GM12892 (cell line): ENCODE data around the gene LRRTM4.
"Not testable (repeated sequence)": the region's sequence is repeated elsewhere in the genome, so short reads cannot be mapped to it uniquely, and the experiment has no call there.

Source experiments
- DNase-seq: peaks from one replicate; pipeline ENCODE4 v3.0.0; 2011; ENCODE audit not compliant: insufficient read length
- FAIRE-seq: peaks from 2 replicates; lab custom pipeline; 2011; peaks lifted over from hg19 to GRCh38; lab: Jason Lieb, UNC
- POLR2A ChIP-seq: IDR thresholded peaks from 2 replicates; pipeline ENCODE4 v1.6.1; 2011; ENCODE audit warnings: low read depth, low read length, control low read depth
- POLR2AphosphoS5 ChIP-seq: IDR thresholded peaks from 2 replicates; pipeline ENCODE4 v1.6.1; 2011; ENCODE audit warnings: low read depth, low read length, control low read depth
- TAF1 ChIP-seq: IDR thresholded peaks from 2 replicates; pipeline ENCODE4 v1.6.1; 2011; ENCODE audit warnings: low read depth, mild to moderate bottlenecking, control low read depth, low read length, borderline replicate concordance

LRRTM4 gene

GRCh38 chr2:77149565-77149964, 372.6 kb downstream of the LRRTM4 start:
- TF ChIP-seq POLR2AphosphoS5 = no peak
- no peak for TF ChIP-seq TAF1
- TF ChIP-seq POLR2A = no peak
- DNase-seq = no peak
- no peak for FAIRE-seq

- no peak for FAIRE-seq
- no peak for TF ChIP-seq POLR2AphosphoS5
- TF ChIP-seq POLR2A = no peak
- no peak for TF ChIP-seq TAF1
- no peak for DNase-seq
Observed at GRCh38 chr2:77147153-77147552, 375.0 kb downstream of the LRRTM4 start.

GRCh38 chr2:77144772-77145171, 377.4 kb downstream of the LRRTM4 start:
- no peak for FAIRE-seq
- TF ChIP-seq POLR2A (no peak), TAF1 (no peak), POLR2AphosphoS5 (no peak)
- DNase-seq = no peak

GRCh38 chr2:77142141-77142540, 380.0 kb downstream of the LRRTM4 start:
- TF ChIP-seq POLR2A = no peak
- TF ChIP-seq POLR2AphosphoS5 = no peak
- TF ChIP-seq TAF1 = no peak
- FAIRE-seq (no peak), DNase-seq (no peak)

GRCh38 chr2:77128479-77128878, 393.7 kb downstream of the LRRTM4 start:
- DNase-seq, FAIRE-seq: not testable (repeated sequence)

- no peak for FAIRE-seq
- TF ChIP-seq TAF1 = no peak
- no peak for TF ChIP-seq POLR2AphosphoS5
- no peak for TF ChIP-seq POLR2A
- no peak for DNase-seq
Observed at GRCh38 chr2:77127345-77127744, 394.8 kb downstream of the LRRTM4 start.

- FAIRE-seq = no peak
- DNase-seq = no peak
- no peak for TF ChIP-seq POLR2A
- no peak for TF ChIP-seq TAF1
- no peak for TF ChIP-seq POLR2AphosphoS5
Observed at GRCh38 chr2:77121518-77121917, 400.7 kb downstream of the LRRTM4 start.

- TF ChIP-seq POLR2AphosphoS5 = no peak
- TF ChIP-seq POLR2A = no peak
- TF ChIP-seq TAF1 = no peak
- FAIRE-seq (no peak), DNase-seq (no peak)
Observed at GRCh38 chr2:77119333-77119732, 402.8 kb downstream of the LRRTM4 start.

- FAIRE-seq = no peak
- no peak for DNase-seq
- no peak for TF ChIP-seq POLR2A
- no peak for TF ChIP-seq TAF1
- TF ChIP-seq POLR2AphosphoS5 = no peak
Observed at GRCh38 chr2:77108915-77109314, 413.3 kb downstream of the LRRTM4 start.

GRCh38 chr2:77105008-77105407, 417.2 kb downstream of the LRRTM4 start:
- FAIRE-seq (no peak), DNase-seq (no peak)
- no peak for TF ChIP-seq TAF1
- no peak for TF ChIP-seq POLR2A
- no peak for TF ChIP-seq POLR2AphosphoS5

- DNase-seq = no peak
- no peak for FAIRE-seq
- no peak for TF ChIP-seq POLR2AphosphoS5
- no peak for TF ChIP-seq TAF1
- TF ChIP-seq POLR2A = no peak
Observed at GRCh38 chr2:77104554-77104953, 417.6 kb downstream of the LRRTM4 start.

GRCh38 chr2:77102927-77103326, 419.2 kb downstream of the LRRTM4 start:
- DNase-seq (no peak), FAIRE-seq (no peak)
- TF ChIP-seq POLR2AphosphoS5 (no peak), POLR2A (no peak), TAF1 (no peak)
